GM23338 (cell line): ENCODE data around the gene SH3BGR.

Source experiments
- CTCF ChIP-seq, 2 experiments: fragments of 200-600 bp in 1 of 2; sonication (generic) in 1 of 2; conservative IDR thresholded peaks; 2 replicates each; pipeline versions ENCODE4 v1.5.1 to v1.6.1; 2016 to 2017; ENCODE audit warnings: antibody characterized with exemption in 2 of 2, low read depth in 2 of 2, mild to moderate bottlenecking in 2 of 2, moderate library complexity in 1 of 2
- EZH2 ChIP-seq: fragments of 200-600 bp; sonication (generic); IDR thresholded peaks from one replicate; pipeline ENCODE4 v1.8.0; 2017; ENCODE audit warnings: antibody characterized with exemption, mild to moderate bottlenecking, low read depth; ENCODE audit not compliant: unreplicated experiment
- EZH2phosphoT487 ChIP-seq: fragments of 200-600 bp; sonication (generic); IDR thresholded peaks from one replicate; pipeline ENCODE4 v1.8.1; 2018; ENCODE audit warnings: antibody characterized with exemption; ENCODE audit not compliant: unreplicated experiment
- JUNB ChIP-seq: IDR thresholded peaks from one replicate; pipeline ENCODE4 v1.6.1; 2016; ENCODE audit warnings: antibody characterized with exemption; ENCODE audit not compliant: unreplicated experiment
- POLR2AphosphoS5 ChIP-seq: IDR thresholded peaks from 2 replicates; pipeline ENCODE4 v1.6.1; 2016; ENCODE audit warnings: antibody characterized with exemption, low read depth

DNA sequence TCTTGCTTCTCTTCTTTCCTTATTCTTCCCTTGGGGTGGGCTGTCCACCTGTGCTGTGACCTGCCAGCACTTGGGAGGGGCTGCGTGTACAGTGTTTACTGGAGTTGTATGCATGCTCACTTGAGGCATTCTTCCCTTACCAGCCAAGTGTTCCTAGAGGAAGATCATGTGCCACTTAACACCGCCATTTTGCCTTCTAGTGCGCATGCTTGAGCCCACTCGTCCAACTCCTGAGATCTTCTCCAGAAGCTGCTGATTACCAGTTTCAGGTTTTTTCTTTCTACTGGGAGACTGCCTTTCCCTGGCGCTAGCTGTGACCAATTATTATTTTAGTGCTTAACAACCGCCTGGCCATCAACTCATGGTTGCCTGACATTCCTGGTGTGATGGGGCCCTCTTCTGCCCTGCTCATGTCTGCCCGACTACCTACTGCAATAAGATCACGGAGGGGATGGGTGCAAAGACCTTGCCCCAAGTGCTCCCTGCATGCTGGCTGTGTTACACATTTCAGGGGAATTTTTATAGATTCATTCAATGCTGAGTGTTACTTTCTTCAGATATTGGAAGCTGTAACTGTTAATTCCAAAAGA, 86.8 kb downstream of the SH3BGR start:
- TF ChIP-seq CTCF (conservative IDR thresholded peaks at IDR 0.05; ENCODE audit: low read depth in 2 of 2) (peak in 1 of 2 experiments; percentile 24; a peak in 2 of 4 replicates), EZH2phosphoT487 (no peak), EZH2 (no peak), POLR2AphosphoS5 (no peak), JUNB (no peak)
